Neural progenitor cell (in vitro differentiated cells): ENCODE measurements around the gene GDPGP1. TPM values are rescaled to one million over a fixed set of nuclear protein-coding genes. Genes with fewer than 3 reads are reported as not detected.

Experiments
- DNase-seq: peaks from one replicate; pipeline ENCODE4 v3.0.0-alpha.2; 2016; ENCODE audit warnings: low spot score
- H2AFZ ChIP-seq: fragments of 200-600 bp; sonication (generic); replicated peaks from 2 replicates; pipeline ENCODE4 v1.6.1; 2016; ENCODE audit warnings: antibody characterized with exemption
- H3F3A ChIP-seq: fragments of 200-600 bp; sonication (generic); 2 replicates; pipeline ENCODE4 v1.6.1; 2016; ENCODE audit warnings: antibody characterized with exemption, low read depth
- H3K27ac ChIP-seq: fragments of 200-600 bp; sonication (generic); 2 replicates; pipeline ENCODE4 v1.5.1; 2016; ENCODE audit warnings: mild to moderate bottlenecking
- H3K27me3 ChIP-seq: fragments of 200-600 bp; sonication (generic); 2 replicates; pipeline ENCODE4 v1.6.1; 2016; ENCODE audit warnings: mild to moderate bottlenecking, moderate library complexity
- H3K36me3 ChIP-seq: fragments of 200-600 bp; sonication (generic); 2 replicates; pipeline ENCODE4 v1.5.1; 2016
- H3K4me1 ChIP-seq: fragments of 200-600 bp; sonication (generic); 2 replicates; pipeline ENCODE4 v1.6.1; 2016; ENCODE audit warnings: mixed run types
- H3K4me2 ChIP-seq: fragments of 200-600 bp; sonication (generic); 2 replicates; pipeline ENCODE4 v1.6.1; 2016
- H3K4me3 ChIP-seq: fragments of 200-600 bp; sonication (generic); 2 replicates; pipeline ENCODE4 v1.5.1; 2016
- H3K79me2 ChIP-seq: fragments of 200-600 bp; sonication (generic); 2 replicates; pipeline ENCODE4 v1.6.1; 2016; ENCODE audit warnings: low read depth
- H3K9ac ChIP-seq: fragments of 200-600 bp; sonication (generic); 2 replicates; pipeline ENCODE4 v1.6.1; 2016
- H3K9me3 ChIP-seq: fragments of 200-600 bp; sonication (generic); 2 replicates; pipeline ENCODE4 v1.5.1; 2016; ENCODE audit warnings: low read depth
- H4K20me1 ChIP-seq: fragments of 200-600 bp; sonication (generic); 2 replicates; pipeline ENCODE4 v1.6.1; 2016; ENCODE audit warnings: low read depth
- H3K27ac Mint-ChIP-seq: 3 replicates; pipeline ENCODE4 v1.8.0; 2021; ENCODE audit warnings: mixed read lengths
- H3K27me3 Mint-ChIP-seq: 2 replicates; pipeline ENCODE4 v1.8.0; 2022; ENCODE audit warnings: low read depth, mild to moderate bottlenecking, inconsistent platforms, moderate library complexity, mixed read lengths; ENCODE audit not compliant: insufficient read depth
- H3K36me3 Mint-ChIP-seq: 3 replicates; pipeline ENCODE4 v1.8.0; 2021; ENCODE audit warnings: mixed read lengths
- H3K4me1 Mint-ChIP-seq: 3 replicates; pipeline ENCODE4 v1.8.0; 2021; ENCODE audit warnings: mixed read lengths
- H3K4me3 Mint-ChIP-seq: 3 replicates; pipeline ENCODE4 v1.8.0; 2021; ENCODE audit warnings: mild to moderate bottlenecking, moderate library complexity, mixed read lengths
- H3K9me3 Mint-ChIP-seq: 3 replicates; pipeline ENCODE4 v1.8.0; 2020; ENCODE audit warnings: mixed read lengths
- CTCF ChIP-seq: fragments of 200-600 bp; sonication (generic); IDR thresholded peaks from 2 replicates; pipeline ENCODE4 v1.5.1; 2017; ENCODE audit warnings: antibody characterized with exemption, mild to moderate bottlenecking
- EZH2 ChIP-seq: fragments of 200-600 bp; sonication (generic); IDR thresholded peaks from 2 replicates; pipeline ENCODE4 v1.6.1; 2017; ENCODE audit warnings: antibody characterized with exemption, mild to moderate bottlenecking, moderate library complexity
- EZH2phosphoT487 ChIP-seq: fragments of 200-600 bp; sonication (generic); IDR thresholded peaks from 2 replicates; pipeline ENCODE4 v1.6.1; 2017; ENCODE audit warnings: antibody characterized with exemption
- total RNA-seq: library from RNA; depleted of rRNA; stranded (reverse); fragments of >200 nt; gene quantifications from 2 replicates; pipeline ENCODE4 v1.2.3, GENCODE V29; 2015; ENCODE audit warnings: low replicate concordance

The GDPGP1 gene
- total RNA-seq, 1 donor from 2014 or later: 0.67 TPM

DNA sequence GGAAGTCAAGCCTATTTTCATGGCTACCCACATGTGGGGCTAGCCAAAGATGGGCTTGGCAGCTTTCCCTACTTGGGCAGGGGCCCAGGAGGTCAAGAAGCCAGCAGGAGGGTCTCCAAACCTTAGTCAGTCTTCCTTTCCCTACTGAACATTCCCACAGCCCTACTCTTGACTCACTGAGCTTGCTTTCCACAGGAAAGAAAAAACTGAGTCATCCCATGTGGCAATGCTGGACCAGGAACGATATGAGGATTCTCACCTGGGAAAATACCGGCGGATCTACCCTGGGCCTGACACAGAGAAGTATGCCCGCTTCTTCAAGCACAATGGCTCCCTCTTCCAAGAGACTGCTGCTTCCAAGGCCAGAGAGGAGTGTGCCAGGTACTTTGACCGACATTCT, 27.8 kb downstream of the GDPGP1 start:
- Histone ChIP-seq H3F3A (no peaks in the 10 kb centered on the region), H3K79me2 (peaks cover 13% of the 10 kb centered on the region), H3K27ac (no peak overlapping the region), H3K27me3 (no peaks in the 10 kb centered on the region), H3K9ac (no peak overlapping the region), H3K4me2 (no peak overlapping the region), H3K4me3 (no peak overlapping the region), H4K20me1 (peaks cover 4% of the 10 kb centered on the region), H3K36me3 (no peaks in the 10 kb centered on the region), H2AFZ (no peak overlapping the region), H3K4me1 (peaks cover 9% of the 10 kb centered on the region), H3K9me3 (no peaks in the 10 kb centered on the region)
- Mint-ChIP-seq H3K27me3 (peaks cover 7% of the 10 kb centered on the region), H3K36me3 (no peaks in the 10 kb centered on the region), H3K9me3 (no peaks in the 10 kb centered on the region), H3K4me1 (peaks cover 8% of the 10 kb centered on the region), H3K4me3 (no peak overlapping the region), H3K27ac (no peak overlapping the region)
- no peak for TF ChIP-seq CTCF
- TF ChIP-seq EZH2phosphoT487: no peak
- TF ChIP-seq EZH2: no peak
- no peak for DNase-seq

GRCh38 chr15:90262426-90262825, 28.4 kb downstream of the GDPGP1 start:
- H3K4me3 Mint-ChIP-seq: no peak overlapping the region
- Histone ChIP-seq H3K4me3 (no peak overlapping the region), H3K9ac (no peak overlapping the region), H2AFZ (no peak overlapping the region), H3K27me3 (no peaks in the 10 kb centered on the region), H3K4me2 (no peak overlapping the region), H3K27ac (no peak overlapping the region), H3F3A (peaks cover 5% of the 10 kb centered on the region), H3K36me3 (no peaks in the 10 kb centered on the region), H3K4me1 (peaks cover 14% of the 10 kb centered on the region), H3K79me2 (peaks cover 19% of the 10 kb centered on the region), H3K9me3 (no peaks in the 10 kb centered on the region), H4K20me1 (peaks cover 10% of the 10 kb centered on the region)
- H3K27me3 Mint-ChIP-seq: peaks cover 7% of the 10 kb centered on the region
- no peaks in the 10 kb centered on the region for H3K9me3 Mint-ChIP-seq
- peaks cover 15% of the 10 kb centered on the region for H3K4me1 Mint-ChIP-seq
- TF ChIP-seq EZH2phosphoT487 (no peak), EZH2 (no peak), CTCF (no peak)
- no peaks in the 10 kb centered on the region for H3K36me3 Mint-ChIP-seq
- no peak overlapping the region for H3K27ac Mint-ChIP-seq
- no peak for DNase-seq

GRCh38 chr15:90264671-90265070, 30.7 kb downstream of the GDPGP1 start:
- H3K4me1 Mint-ChIP-seq: peaks cover 26% of the 10 kb centered on the region
- H3K27me3 Mint-ChIP-seq: peaks cover 7% of the 10 kb centered on the region
- no peaks in the 10 kb centered on the region for H3K9me3 ChIP-seq
- H3K27ac ChIP-seq: no peak overlapping the region
- TF ChIP-seq EZH2phosphoT487: no peak
- TF ChIP-seq EZH2: no peak
- no peak for TF ChIP-seq CTCF
- no peak for DNase-seq
- H3K4me1 ChIP-seq: peaks cover 24% of the 10 kb centered on the region
- no peaks in the 10 kb centered on the region for H3K9me3 Mint-ChIP-seq
- H3F3A ChIP-seq: peaks cover 17% of the 10 kb centered on the region
- H3K79me2 ChIP-seq: peaks cover 41% of the 10 kb centered on the region
- peak overlapping the region; percentile 98 for H3K27ac Mint-ChIP-seq
- H2AFZ ChIP-seq: no peak overlapping the region
- peak overlapping the region; percentile 58 for H3K4me3 ChIP-seq
- peak overlapping the region; percentile 98 for H3K4me3 Mint-ChIP-seq
- H3K27me3 ChIP-seq: no peaks in the 10 kb centered on the region
- peak overlapping the region; percentile 86 for H3K4me2 ChIP-seq
- no peak overlapping the region for H3K9ac ChIP-seq
- peaks cover 9% of the 10 kb centered on the region for H3K36me3 Mint-ChIP-seq
- H4K20me1 ChIP-seq: peaks cover 26% of the 10 kb centered on the region
- H3K36me3 ChIP-seq: peaks cover 3% of the 10 kb centered on the region
